ENCODE measurements around the gene CHRD. TPM values are rescaled to one million over a fixed set of nuclear protein-coding genes. Genes with fewer than 3 reads are reported as not detected.

The CHRD gene
- total and polyA plus RNA-seq, 10 of the 15 experiments (the other 5 are each of a cell fraction or from before 2014, with no cell fraction given) = not detected

DNA sequence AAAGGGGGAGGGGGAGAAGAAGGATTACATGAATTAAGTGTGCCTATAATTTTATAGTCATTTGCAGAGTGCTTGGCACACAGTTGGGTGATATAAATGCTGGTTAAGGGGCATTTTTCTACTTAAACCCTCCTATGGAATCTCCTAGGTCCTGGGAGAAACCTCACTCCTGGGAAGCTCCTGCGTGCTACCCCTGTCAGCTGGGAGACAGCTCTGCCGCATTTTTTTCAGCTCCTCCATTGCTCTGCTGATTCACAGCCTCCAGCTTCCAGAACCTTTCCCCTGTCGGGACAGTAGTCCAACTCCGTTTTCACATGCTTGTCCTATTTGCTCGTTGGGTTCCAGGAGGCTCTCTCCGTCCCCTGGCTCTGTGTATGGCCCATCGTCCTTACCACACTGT lies 59.2 kb downstream of the CHRD start:
- Histone ChIP-seq H3K27me3 (replicated peaks in 1 of 2; ENCODE audit: control insufficient read depth in 2 of 2, insufficient read depth in 2 of 2, low read length in 1 of 2) (no peaks in the 10 kb centered on the region; a peak in 2 of 4 replicates), H3K79me2 (ENCODE audit: control insufficient read depth, insufficient read depth, low read length) (no peaks in the 10 kb centered on the region), H3K36me3 (ENCODE audit: control insufficient read depth in 2 of 2, insufficient read depth in 2 of 2, low read length in 1 of 2) (no peaks in the 10 kb centered on the region), H3K4me2 (ENCODE audit: control insufficient read depth, insufficient read depth) (no peak overlapping the region), H3K9ac (ENCODE audit: control insufficient read depth, insufficient read depth, low read length) (no peak overlapping the region), H3K9me3 (replicated peaks; ENCODE audit: control insufficient read depth, insufficient read depth, low read length) (no peaks in the 10 kb centered on the region; the same call in 2 of the 3 replicates), H3K27ac (ENCODE audit: control insufficient read depth, insufficient read depth) (no peak overlapping the region), H3K4me3 (no peak overlapping the region), H3K4me1 (ENCODE audit: control insufficient read depth, insufficient read depth, low read length) (no peaks in the 10 kb centered on the region), H2AFZ (ENCODE audit: control insufficient read depth, low read depth, low read length) (no peak overlapping the region), H4K20me1 (ENCODE audit: control insufficient read depth, insufficient read depth) (no peaks in the 10 kb centered on the region)
- ChIA-PET POLR2A (no interaction called here), SMC1A (ENCODE audit: uncharacterized antibody, unreplicated experiment) (no interaction called here), CTCF (no interaction called here), RAD21 (ENCODE audit: unreplicated experiment) (no interaction called here)
- no TSS peak for BruUV-seq (replicated peaks)
- DNase-seq (ENCODE audit: low read depth, low spot score) = no peak
- no peak for ATAC-seq
- intact Hi-C loops (cut with micrococcal nuclease; ENCODE audit: unreplicated experiment) (no loop called here), in situ Hi-C loops (cut with MboI) (no loop called here)
- 27% methylated on average over 7 of the region's 7 CpGs for WGBS (ENCODE audit: insufficient coverage, insufficient replicate concordance, low lambda C conversion rate, missing lambda C conversion rate)
- TF ChIP-seq GATAD2B (conservative IDR thresholded peaks at IDR 0.05; ENCODE audit: low read depth) (no peak), MEF2A (IDR thresholded peaks at IDR 0.05; ENCODE audit: insufficient read depth, low read depth, low read length) (no peak), SMAD5 (IDR thresholded peaks at IDR 0.05; ENCODE audit: low read depth) (no peak), RAD21 (IDR thresholded peaks at IDR 0.05; ENCODE audit: insufficient read depth, low read depth, low read length) (no peak)
- TF ChIP-seq, protein P1, sequence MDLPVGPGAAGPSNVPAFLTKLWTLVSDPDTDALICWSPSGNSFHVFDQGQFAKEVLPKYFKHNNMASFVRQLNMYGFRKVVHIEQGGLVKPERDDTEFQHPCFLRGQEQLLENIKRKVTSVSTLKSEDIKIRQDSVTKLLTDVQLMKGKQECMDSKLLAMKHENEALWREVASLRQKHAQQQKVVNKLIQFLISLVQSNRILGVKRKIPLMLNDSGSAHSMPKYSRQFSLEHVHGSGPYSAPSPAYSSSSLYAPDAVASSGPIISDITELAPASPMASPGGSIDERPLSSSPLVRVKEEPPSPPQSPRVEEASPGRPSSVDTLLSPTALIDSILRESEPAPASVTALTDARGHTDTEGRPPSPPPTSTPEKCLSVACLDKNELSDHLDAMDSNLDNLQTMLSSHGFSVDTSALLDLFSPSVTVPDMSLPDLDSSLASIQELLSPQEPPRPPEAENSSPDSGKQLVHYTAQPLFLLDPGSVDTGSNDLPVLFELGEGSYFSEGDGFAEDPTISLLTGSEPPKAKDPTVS (IDR thresholded peaks at IDR 0.05; ENCODE audit: low read depth, low read length) = no peak
- FAIRE-seq = no peak

Other genes with a start within 250 kb of the CHRD start
Only the 7 nearest of the 16 such genes appear.
- not detected in 2 replicates for gene ECE2, start 104.0 kb upstream of the CHRD start, total RNA-seq (2014; rRNA removed)
- not detected in 2 replicates for gene ECE2, start 104.0 kb upstream of the CHRD start, total RNA-seq (2014; rRNA removed; fragmentation: Illumina TruSeq; extraction: Trizol)
- gene ECE2, start 104.0 kb upstream of the CHRD start, total RNA-seq (2021) = not detected in 2 replicates
- not detected in 2 replicates for gene ECE2, start 104.0 kb upstream of the CHRD start, polyA plus RNA-seq (2011; rRNA removed)
- gene ECE2, start 104.0 kb upstream of the CHRD start, polyA plus RNA-seq (2014; fragmentation: Illumina TruSeq; extraction: Trizol) = not detected in 2 replicates
- not detected for gene ECE2, start 104.0 kb upstream of the CHRD start, polyA plus RNA-seq (2014; fragmentation: Nextera tagmentation; extraction: Ambion mirVana)
- not detected in 2 replicates for gene ECE2, start 104.0 kb upstream of the CHRD start, polyA plus RNA-seq (2014; rRNA removed)
- not detected for gene ECE2, start 104.0 kb upstream of the CHRD start, polyA plus RNA-seq (2016; fragmentation: Nextera tagmentation; extraction: Ambion mirVana)
- 247 and 268 TPM in 2 replicates for gene PSMD2, start 80.8 kb upstream of the CHRD start, total RNA-seq (2014; rRNA removed)
- gene PSMD2, start 80.8 kb upstream of the CHRD start, total RNA-seq (2014; rRNA removed; fragmentation: Illumina TruSeq; extraction: Trizol) = 167 and 176 TPM in 2 replicates
- gene PSMD2, start 80.8 kb upstream of the CHRD start, total RNA-seq (2021) = 225 and 235 TPM in 2 replicates
- gene PSMD2, start 80.8 kb upstream of the CHRD start, polyA plus RNA-seq (2011; rRNA removed) = 94.2 and 168 TPM in 2 replicates
- gene PSMD2, start 80.8 kb upstream of the CHRD start, polyA plus RNA-seq (2014; fragmentation: Illumina TruSeq; extraction: Trizol) = 144 and 205 TPM in 2 replicates
- 100 to 1,000 TPM; 103 to 111 TPM for gene PSMD2, start 80.8 kb upstream of the CHRD start, polyA plus RNA-seq (2014; fragmentation: Nextera tagmentation; extraction: Ambion mirVana)
- 188 and 189 TPM in 2 replicates for gene PSMD2, start 80.8 kb upstream of the CHRD start, polyA plus RNA-seq (2014; rRNA removed)
- gene PSMD2, start 80.8 kb upstream of the CHRD start, polyA plus RNA-seq (2016; fragmentation: Nextera tagmentation; extraction: Ambion mirVana) = 100 to 1,000 TPM; 471 to 515 TPM
- 228 and 252 TPM in 2 replicates for gene EIF4G1, start 65.4 kb upstream of the CHRD start, total RNA-seq (2014; rRNA removed)
- 122 and 128 TPM in 2 replicates for gene EIF4G1, start 65.4 kb upstream of the CHRD start, total RNA-seq (2014; rRNA removed; fragmentation: Illumina TruSeq; extraction: Trizol)
- gene EIF4G1, start 65.4 kb upstream of the CHRD start, total RNA-seq (2021) = 454 and 462 TPM in 2 replicates
- gene EIF4G1, start 65.4 kb upstream of the CHRD start, polyA plus RNA-seq (2011; rRNA removed) = 62.1 and 222 TPM in 2 replicates
- gene EIF4G1, start 65.4 kb upstream of the CHRD start, polyA plus RNA-seq (2014; fragmentation: Illumina TruSeq; extraction: Trizol) = 153 and 254 TPM in 2 replicates
- 10 to 100 TPM in 1 of 2 experiments, 1 to 10 TPM in 1; 5.7 to 12.9 TPM for gene EIF4G1, start 65.4 kb upstream of the CHRD start, polyA plus RNA-seq (2014; fragmentation: Nextera tagmentation; extraction: Ambion mirVana)
- gene EIF4G1, start 65.4 kb upstream of the CHRD start, polyA plus RNA-seq (2014; rRNA removed) = 210 and 265 TPM in 2 replicates
- gene EIF4G1, start 65.4 kb upstream of the CHRD start, polyA plus RNA-seq (2016; fragmentation: Nextera tagmentation; extraction: Ambion mirVana) = 100 to 1,000 TPM; 281 to 283 TPM
- 4.0 and 4.5 TPM in 2 replicates for gene FAM131A, start 42.5 kb upstream of the CHRD start, total RNA-seq (2014; rRNA removed)
- gene FAM131A, start 42.5 kb upstream of the CHRD start, total RNA-seq (2014; rRNA removed; fragmentation: Illumina TruSeq; extraction: Trizol) = 1.4 and 1.9 TPM in 2 replicates
- gene FAM131A, start 42.5 kb upstream of the CHRD start, total RNA-seq (2021) = 3.0 and 5.0 TPM in 2 replicates
- gene FAM131A, start 42.5 kb upstream of the CHRD start, polyA plus RNA-seq (2011; rRNA removed) = 0.17 and 0.42 TPM in 2 replicates
- 0.74 and 1.4 TPM in 2 replicates for gene FAM131A, start 42.5 kb upstream of the CHRD start, polyA plus RNA-seq (2014; fragmentation: Illumina TruSeq; extraction: Trizol)
- under 1 TPM; 0.31 to 0.47 TPM for gene FAM131A, start 42.5 kb upstream of the CHRD start, polyA plus RNA-seq (2014; fragmentation: Nextera tagmentation; extraction: Ambion mirVana)
- 4.5 and 5.1 TPM in 2 replicates for gene FAM131A, start 42.5 kb upstream of the CHRD start, polyA plus RNA-seq (2014; rRNA removed)
- 1 to 10 TPM; 1.0 to 1.7 TPM for gene FAM131A, start 42.5 kb upstream of the CHRD start, polyA plus RNA-seq (2016; fragmentation: Nextera tagmentation; extraction: Ambion mirVana)
- 1.4 and 1.5 TPM in 2 replicates for gene CLCN2, start 18.4 kb upstream of the CHRD start, total RNA-seq (2014; rRNA removed)
- gene CLCN2, start 18.4 kb upstream of the CHRD start, total RNA-seq (2014; rRNA removed; fragmentation: Illumina TruSeq; extraction: Trizol) = 0.85 and 1.0 TPM in 2 replicates
- gene CLCN2, start 18.4 kb upstream of the CHRD start, total RNA-seq (2021) = 1.7 and 2.6 TPM in 2 replicates
- 0.22 and 0.80 TPM in 2 replicates for gene CLCN2, start 18.4 kb upstream of the CHRD start, polyA plus RNA-seq (2011; rRNA removed)
- gene CLCN2, start 18.4 kb upstream of the CHRD start, polyA plus RNA-seq (2014; fragmentation: Illumina TruSeq; extraction: Trizol) = 0.89 and 1.1 TPM in 2 replicates
- under 1 TPM in 1 of 2 experiments, not detected in 1; 0.13 TPM for gene CLCN2, start 18.4 kb upstream of the CHRD start, polyA plus RNA-seq (2014; fragmentation: Nextera tagmentation; extraction: Ambion mirVana)
- 2.4 and 2.5 TPM in 2 replicates for gene CLCN2, start 18.4 kb upstream of the CHRD start, polyA plus RNA-seq (2014; rRNA removed)
- gene CLCN2, start 18.4 kb upstream of the CHRD start, polyA plus RNA-seq (2016; fragmentation: Nextera tagmentation; extraction: Ambion mirVana) = under 1 TPM; 0.73 to 0.79 TPM
- gene POLR2H, start 18.3 kb upstream of the CHRD start, total RNA-seq (2014; rRNA removed) = 101 and 110 TPM in 2 replicates
- gene POLR2H, start 18.3 kb upstream of the CHRD start, total RNA-seq (2014; rRNA removed; fragmentation: Illumina TruSeq; extraction: Trizol) = 105 and 110 TPM in 2 replicates
- 74.2 and 81.1 TPM in 2 replicates for gene POLR2H, start 18.3 kb upstream of the CHRD start, total RNA-seq (2021)
- gene POLR2H, start 18.3 kb upstream of the CHRD start, polyA plus RNA-seq (2011; rRNA removed) = 295 and 342 TPM in 2 replicates
- 112 and 141 TPM in 2 replicates for gene POLR2H, start 18.3 kb upstream of the CHRD start, polyA plus RNA-seq (2014; fragmentation: Illumina TruSeq; extraction: Trizol)
- gene POLR2H, start 18.3 kb upstream of the CHRD start, polyA plus RNA-seq (2014; fragmentation: Nextera tagmentation; extraction: Ambion mirVana) = 100 to 1,000 TPM; 356 to 357 TPM
- gene POLR2H, start 18.3 kb upstream of the CHRD start, polyA plus RNA-seq (2014; rRNA removed) = 134 and 136 TPM in 2 replicates
- gene POLR2H, start 18.3 kb upstream of the CHRD start, polyA plus RNA-seq (2016; fragmentation: Nextera tagmentation; extraction: Ambion mirVana) = 100 to 1,000 TPM; 146 TPM
- gene THPO, start 1.8 kb upstream of the CHRD start, total RNA-seq (2014; rRNA removed) = not detected in 2 replicates
- not detected in 2 replicates for gene THPO, start 1.8 kb upstream of the CHRD start, total RNA-seq (2014; rRNA removed; fragmentation: Illumina TruSeq; extraction: Trizol)
- gene THPO, start 1.8 kb upstream of the CHRD start, total RNA-seq (2021) = not detected in 2 replicates
- not detected in 2 replicates for gene THPO, start 1.8 kb upstream of the CHRD start, polyA plus RNA-seq (2011; rRNA removed)
- gene THPO, start 1.8 kb upstream of the CHRD start, polyA plus RNA-seq (2014; fragmentation: Illumina TruSeq; extraction: Trizol) = not detected in 2 replicates
- not detected for gene THPO, start 1.8 kb upstream of the CHRD start, polyA plus RNA-seq (2014; fragmentation: Nextera tagmentation; extraction: Ambion mirVana)
- gene THPO, start 1.8 kb upstream of the CHRD start, polyA plus RNA-seq (2014; rRNA removed) = not detected in 2 replicates
- not detected for gene THPO, start 1.8 kb upstream of the CHRD start, polyA plus RNA-seq (2016; fragmentation: Nextera tagmentation; extraction: Ambion mirVana)

Data from GM12878 (cell line).